HepG2 (cell line): ENCODE results near the gene PLLP. TPM values are rescaled to one million over a fixed set of nuclear protein-coding genes. Genes with fewer than 3 reads are reported as not detected.

Source experiments
- ATAC-seq: fragments of 200-7000 bp; cut with Tn5 transposase; 3 replicates; pipeline ENCODE4 v1.9.1; 2020; ENCODE audit warnings: mild to moderate bottlenecking, moderate library complexity
- Bru-seq: library from RNA; stranded (reverse); fragments of 400-500 nt; gene quantifications from one replicate; lab custom pipeline; 2021; lab: Mats Ljungman, UMichigan
- BruChase-seq, 2 experiments: library from RNA; stranded (reverse); fragments of 400-500 nt; gene quantifications; one replicate each; lab custom pipeline; 2021; lab: Mats Ljungman, UMichigan
- BruUV-seq: library from RNA; stranded (reverse); fragments of 400-500 nt; replicated peaks from 2 replicates; lab custom pipeline; 2021; lab: Mats Ljungman, UMichigan
- CTCF ChIA-PET: fragments of 300-600 bp; formaldehyde crosslinking; extraction: SDS; loops from one replicate; lab custom pipeline; 2021; ENCODE audit warnings: low total read pairs, inconsistent platforms, low intra/inter-chr PET ratio; lab: Yijun Ruan, JAX
- POLR2A ChIA-PET: fragments of 350-600 bp; sonication (Branson Sonifier 250); formaldehyde crosslinking; loops from one replicate; lab custom pipeline; 2020; ENCODE audit warnings: antibody characterized with exemption, inconsistent platforms; lab: Yijun Ruan, JAX
- DNase-seq: peaks from one replicate; pipeline ENCODE4 v3.0.0-alpha.2; 2015; ENCODE audit warnings: low spot score
- FAIRE-seq: peaks from 3 replicates; lab custom pipeline; 2011; peaks lifted over from hg19 to GRCh38; lab: Jason Lieb, UNC
- H2AFZ ChIP-seq: one replicate; pipeline ENCODE4 v1.6.1; 2011; ENCODE audit warnings: low read length, inconsistent platforms
- H3K27ac ChIP-seq: fragments of 300-600 bp; 3 replicates; pipeline ENCODE4 v1.8.0; 2011; ENCODE audit warnings: mixed run types, mild to moderate bottlenecking, mixed read lengths, low read length, inconsistent platforms; ENCODE audit not compliant: insufficient read depth; ENCODE audit errors: extremely low read length
- H3K27me3 ChIP-seq, 2 experiments: fragments of 200-600 bp in 1 of 2; 2 replicates in 1 of 2; 3 replicates in 1 of 2; pipeline versions ENCODE4 v1.6.0 to v1.8.0; 2011; ENCODE audit warnings: low read length in 2 of 2, mild to moderate bottlenecking in 2 of 2, moderate library complexity in 2 of 2, inconsistent platforms in 1 of 2; ENCODE audit not compliant: insufficient read depth in 2 of 2, control insufficient read depth in 1 of 2
- H3K36me3 ChIP-seq, 2 experiments: fragments of 200-600 bp in 1 of 2; replicated peaks in 1 of 2; 2 replicates in 1 of 2; 3 replicates in 1 of 2; pipeline versions ENCODE4 v1.5.1 to v1.8.0; 2011; ENCODE audit warnings: low read length in 2 of 2, inconsistent platforms in 1 of 2; ENCODE audit not compliant: insufficient read depth in 2 of 2, control insufficient read depth in 1 of 2
- H3K4me1 ChIP-seq: 2 replicates; pipeline ENCODE4 v1.5.1; 2012; ENCODE audit warnings: low read length, inconsistent platforms; ENCODE audit not compliant: insufficient read depth
- H3K4me2 ChIP-seq: 2 replicates; pipeline ENCODE4 v1.6.0; 2011; ENCODE audit warnings: low read depth, low read length, inconsistent platforms
- H3K4me3 ChIP-seq, 3 experiments: fragments of 200-600 bp in 1 of 3; sonication (generic), shearing (Covaris generic) in 1 of 3; replicated peaks in 1 of 3; 2 replicates each; pipeline ENCODE4 v1.5.1; 2011 to 2016; ENCODE audit warnings: low read length in 3 of 3, inconsistent platforms in 2 of 3, low read depth in 2 of 3, mild to moderate bottlenecking in 2 of 3, control low read depth in 1 of 3, mixed read lengths in 1 of 3; ENCODE audit not compliant: insufficient read depth in 1 of 3
- H3K79me2 ChIP-seq: one replicate; pipeline ENCODE4 v1.6.1; 2011; ENCODE audit warnings: low read length, inconsistent platforms; ENCODE audit not compliant: insufficient read depth
- H3K9ac ChIP-seq: 2 replicates; pipeline ENCODE4 v1.6.0; 2011; ENCODE audit warnings: mild to moderate bottlenecking, low read depth, low read length, inconsistent platforms; ENCODE audit not compliant: insufficient read depth
- H3K9me3 ChIP-seq: 2 replicates; pipeline ENCODE4 v1.5.1; 2012; ENCODE audit warnings: mild to moderate bottlenecking, low read length
- H4K20me1 ChIP-seq: 2 replicates; pipeline ENCODE4 v1.6.0; 2011; ENCODE audit warnings: inconsistent platforms, mild to moderate bottlenecking, low read length, moderate library complexity; ENCODE audit not compliant: insufficient read depth
- CEBPB ChIP-seq: IDR thresholded peaks from 2 replicates; pipeline ENCODE4 v1.6.1; 2011; ENCODE audit warnings: low read depth, low read length, improper control_type of control experiment, borderline replicate concordance
- GATA4 ChIP-seq: sonication (generic); IDR thresholded peaks from 2 replicates; pipeline ENCODE4 v1.6.1; 2016; ENCODE audit warnings: antibody characterized with exemption, low read depth, borderline replicate concordance
- HDAC2 ChIP-seq: sonication (generic); formaldehyde crosslinking; IDR thresholded peaks from 2 replicates; pipeline ENCODE4 v1.4.0; 2020; ENCODE audit warnings: missing genetic modification reagents
- HMGXB4 ChIP-seq, 2 experiments: sonication (generic) in 1 of 2; formaldehyde crosslinking in 1 of 2; IDR thresholded peaks; 2 replicates each; pipeline versions ENCODE4 v1.4.0 to v1.6.1; 2018 to 2020; ENCODE audit warnings: missing genetic modification reagents in 2 of 2, borderline replicate concordance in 1 of 2, low read depth in 1 of 2, mild to moderate bottlenecking in 1 of 2, missing biosample characterization in 1 of 2
- KMT2A ChIP-seq: sonication (generic); formaldehyde crosslinking; IDR thresholded peaks from 2 replicates; pipeline ENCODE4 v1.4.0; 2020; ENCODE audit warnings: missing genetic modification reagents
- MIER3 ChIP-seq: IDR thresholded peaks from 2 replicates; pipeline ENCODE4 v1.6.1; 2016; ENCODE audit warnings: missing compliant biosample characterization, borderline replicate concordance
- NFYB ChIP-seq: sonication (generic); formaldehyde crosslinking; IDR thresholded peaks from 2 replicates; pipeline ENCODE4 v1.4.0; 2020; ENCODE audit warnings: missing genetic modification reagents
- SP2 ChIP-seq: sonication (generic); formaldehyde crosslinking; IDR thresholded peaks from 2 replicates; pipeline ENCODE4 v1.5.1; 2020; ENCODE audit warnings: mild to moderate bottlenecking, missing genetic modification reagents
- STAT6 ChIP-seq: sonication (generic); formaldehyde crosslinking; IDR thresholded peaks from 2 replicates; pipeline ENCODE4 v1.4.0; 2020; ENCODE audit warnings: missing genetic modification reagents, mild to moderate bottlenecking, borderline replicate concordance
- TBP ChIP-seq: sonication (generic); formaldehyde crosslinking; IDR thresholded peaks from 2 replicates; pipeline ENCODE4 v1.5.0; 2020; ENCODE audit warnings: missing genetic modification reagents
- ZNF546 ChIP-seq: sonication (generic); formaldehyde crosslinking; conservative IDR thresholded peaks from 2 replicates; pipeline ENCODE4 v1.8.1; 2023; ENCODE audit warnings: mild to moderate bottlenecking, missing genetic modification reagents
- ZNF841 ChIP-seq: sonication (generic); formaldehyde crosslinking; IDR thresholded peaks from 2 replicates; pipeline ENCODE4 v1.8.1; 2023; ENCODE audit warnings: missing genetic modification reagents, borderline replicate concordance
- WGBS: methylation state at CpG from one replicate; pipeline ENCODE4 v1.1.6; 2017; ENCODE audit warnings: low lambda C conversion rate; 5-methylcytosine and 5-hydroxymethylcytosine counted together
- in situ Hi-C: cut with HindIII; loops from 2 replicates; pipeline ENCODE4 v1.10.0; 2017; ENCODE audit warnings: low pct_unique_long_range_greater_than_20kb; ENCODE audit not compliant: extremely low pct_ligation_motif_present
- intact Hi-C: fragments of 100-400 bp; cut with micrococcal nuclease; formaldehyde crosslinking; loops from one replicate; pipeline ENCODE4 v1.10.0; 2022; ENCODE audit not compliant: unreplicated experiment
- long read RNA-seq, 2 experiments: library from RNA in 1 of 2; library from polyadenylated mRNA in 1 of 2; stranded (forward) in 1 of 2; unstranded in 1 of 2; transcript quantifications; one replicate each; pipeline ENCODE4 v2.0.0, GENCODE V29; 2019 to 2022
- polyA minus RNA-seq, 3 experiments: library from RNA; depleted of rRNA, polyadenylated mRNA; stranded (reverse); fragments of >200 nt; gene quantifications; 2 replicates each; pipeline ENCODE4 v1.2.3, GENCODE V29; 2011; ENCODE audit warnings: low replicate concordance in 1 of 3
- polyA plus RNA-seq, 8 experiments: library from polyadenylated mRNA; depleted of rRNA in 3 of 8; stranded (reverse) in 7 of 8; unstranded in 1 of 8; fragments of >200 nt; fragmentation: Illumina TruSeq in 4 of 8; extraction: Trizol in 4 of 8; gene quantifications; 2 replicates each; pipeline versions ENCODE4 v1.2.1 to v1.2.3, GENCODE V29; 2011 to 2016; ENCODE audit warnings: low read depth in 4 of 8, missing spikeins in 1 of 8, mixed read lengths in 1 of 8; ENCODE audit not compliant: insufficient read depth in 1 of 8
- total RNA-seq, 5 experiments: library from RNA; depleted of rRNA; stranded (reverse); fragments of >200 nt; fragmentation: Illumina TruSeq; extraction: Trizol; gene quantifications; 2 replicates each; pipeline ENCODE4 v1.2.3, GENCODE V29; 2016; ENCODE audit warnings: low read depth in 1 of 5

PLLP gene
- total RNA-seq (2016; rRNA removed; fragmentation: Illumina TruSeq; extraction: Trizol) (39.5 and 60.6 TPM in 2 replicates), polyA plus RNA-seq (2011; rRNA removed) (127 and 160 TPM in 2 replicates), polyA minus RNA-seq (2011; rRNA and poly(A)+ RNA removed; ENCODE audit: low replicate concordance) (159 and 370 TPM in 2 replicates), Bru-seq, nascent RNA (percentile 83 among the genes with signal in this experiment), BruChase-seq, experiment 1, labeled RNA remaining after a 6-hour chase (percentile 78 among the genes with signal in this experiment), BruChase-seq, experiment 2, labeled RNA remaining after a 2-hour chase (percentile 74 among the genes with signal in this experiment)
- 31.6 and 42.4 TPM in 2 replicates for total RNA-seq (2016; cell fraction: cytosol; rRNA removed; fragmentation: Illumina TruSeq; extraction: Trizol; ENCODE audit: low read depth)
- total RNA-seq (2016; cell fraction: insoluble cytoplasmic fraction; rRNA removed; fragmentation: Illumina TruSeq; extraction: Trizol), result 36.8 and 62.7 TPM in 2 replicates
- 53.7 and 65.8 TPM in 2 replicates for total RNA-seq (2016; cell fraction: membrane; rRNA removed; fragmentation: Illumina TruSeq; extraction: Trizol)
- 44.1 and 48.9 TPM in 2 replicates for total RNA-seq (2016; cell fraction: nucleus; rRNA removed; fragmentation: Illumina TruSeq; extraction: Trizol)
- 145 and 183 TPM in 2 replicates for polyA plus RNA-seq (2011; cell fraction: cytosol; rRNA removed)
- 77.5 and 88.9 TPM in 2 replicates for polyA plus RNA-seq (2011; cell fraction: nucleus; rRNA removed)
- polyA plus RNA-seq (2012), result 40.5 and 51.4 TPM in 2 replicates
- 35.9 and 51.7 TPM in 2 replicates for polyA plus RNA-seq (2016; cell fraction: cytosol; fragmentation: Illumina TruSeq; extraction: Trizol; ENCODE audit: low read depth)
- polyA plus RNA-seq (2016; cell fraction: insoluble cytoplasmic fraction; fragmentation: Illumina TruSeq; extraction: Trizol; ENCODE audit: low read depth), result 47.5 and 48.8 TPM in 2 replicates
- polyA plus RNA-seq (2016; cell fraction: membrane; fragmentation: Illumina TruSeq; extraction: Trizol; ENCODE audit: low read depth), result 56.6 and 67.1 TPM in 2 replicates
- polyA plus RNA-seq (2016; cell fraction: nucleus; fragmentation: Illumina TruSeq; extraction: Trizol; ENCODE audit: insufficient read depth, low read depth), result 83.7 and 88.2 TPM in 2 replicates
- polyA minus RNA-seq (2011; cell fraction: cytosol; rRNA and poly(A)+ RNA removed), result 54.5 and 69.4 TPM in 2 replicates
- polyA minus RNA-seq (2011; cell fraction: nucleus; rRNA and poly(A)+ RNA removed), result 23.7 and 30.3 TPM in 2 replicates
- long read RNA-seq, experiment 1, transcript PLLP-201 (4 exons, 1,512 nt), result major isoform, 237 of 260 reads
- long read RNA-seq, experiment 1, partial matches to known transcripts, result 4 of 260 reads
- long read RNA-seq, experiment 1, other reads (novel, unspliced or antisense), result 18 of 260 reads
- long read RNA-seq, experiment 2, transcript PLLP-201 (4 exons, 1,512 nt), result major isoform, 238 of 291 reads
- long read RNA-seq, experiment 2, partial matches to known transcripts, result 10 of 291 reads
- long read RNA-seq, experiment 2, other reads (novel, unspliced or antisense), result 40 of 291 reads

GRCh38 chr16:57284209-57284951 is at the start of gene PLLP:
TSS of gene PLLP (minus strand) at chr16:57284672. CDS start at chr16:57284540, 132 bp downstream.
- FAIRE-seq, result no peak
- Histone ChIP-seq H3K4me2 (peak within 1 kb of the TSS; percentile 89), H3K27ac (peak within 1 kb of the TSS; percentile 76), H3K27me3 (peaks cover 1 to 6% of the 10 kb centered on the region in 2 experiments; a peak in 1 of 5 replicates), H3K79me2 (peaks cover 36% of the 10 kb centered on the region), H2AFZ (peak within 1 kb of the TSS; percentile 1), H3K9ac (peak within 1 kb of the TSS; percentile 78), H4K20me1 (no peaks in the 10 kb centered on the region), H3K9me3 (no peaks in the 10 kb centered on the region), H3K4me3 (peak within 1 kb of the TSS; percentile 75 to 91 (median 78)), H3K4me1 (peaks cover 86% of the 10 kb centered on the region), H3K36me3 (no peaks in the 10 kb centered on the region)
- 16% methylated on average over 47 of the region's 95 CpGs for WGBS
- in situ Hi-C loops (loop anchor here (5.0 kb wide), 1 partner anchor 97 kb away; the partner anchor contains the start of genes PSME3IP1 and RSPRY1), intact Hi-C loops (loop anchor here (5.0 kb wide), 2 partner anchors 97 to 202 kb away; partner anchors contain the start of genes PSME3IP1 and RSPRY1)
- POLR2A ChIA-PET, result interaction anchor here (2.3 to 3.1 kb wide), 2 partner anchors 39 to 88 kb away, joined by 8 to 14 read pairs; partner anchors contain the start of genes ARL2BP and CX3CL1
- CTCF ChIA-PET, result no interaction called here
- DNase-seq, result no peak
- peak; percentile 68 for ATAC-seq
- BruUV-seq, result no TSS peak
- TF ChIP-seq CEBPB, result no peak
- 0 out of 2 replicates have a peak, but pooled peaks have one; percentile 54 for TF ChIP-seq GATA4
- TF ChIP-seq TBP, result peak; percentile 78; the same call in 1 of the 2 replicates
- no peak for TF ChIP-seq ZNF841 (CRISPR knock-in tag)
- TF ChIP-seq ZNF546, result peak; percentile 98
- TF ChIP-seq HMGXB4 (CRISPR knock-in tag; IDR thresholded peaks at IDR 0.05; ENCODE audit: borderline replicate concordance in 1 of 2, low read depth in 1 of 2), result peak; percentile 76 to 90
- TF ChIP-seq NFYB (CRISPR knock-in tag), result peak; percentile 30; the same call in 1 of the 2 replicates
- TF ChIP-seq SP2, result no peak
- TF ChIP-seq HDAC2 (CRISPR knock-in tag), result peak; percentile 27
- TF ChIP-seq STAT6, result no peak; the same call in 1 of the 2 replicates
- peak; percentile 86 for TF ChIP-seq KMT2A (CRISPR knock-in tag)
- TF ChIP-seq MIER3 (CRISPR knock-in tag), result no peak; the same call in 1 of the 2 replicates
